ENCODE measurements around the gene FOXO6.
A peak's percentile ranks its signal among the peaks of the same experiment; 100 is the strongest.

FOXO6 gene

DNA sequence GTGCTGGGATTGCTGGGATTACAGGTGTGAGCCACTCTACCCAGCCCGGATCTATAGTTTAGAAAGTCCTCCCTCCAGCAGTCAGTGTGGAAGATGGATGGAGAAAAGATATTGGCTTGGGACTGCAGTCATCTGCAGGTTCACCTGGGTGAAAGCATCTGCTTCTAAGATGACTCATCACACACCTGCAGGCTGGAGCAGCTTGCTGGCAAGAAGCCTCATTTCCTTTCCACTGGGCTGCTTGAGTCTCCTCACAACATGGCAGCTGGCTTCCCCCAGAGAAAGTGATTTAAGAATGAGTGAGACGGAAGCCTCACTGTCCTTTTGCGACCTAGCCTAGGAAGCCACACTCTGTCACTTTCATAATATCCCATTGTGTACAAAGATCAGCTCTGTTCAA lies 50.0 kb downstream of the FOXO6 start:
- no peak for DNase-seq

DNA sequence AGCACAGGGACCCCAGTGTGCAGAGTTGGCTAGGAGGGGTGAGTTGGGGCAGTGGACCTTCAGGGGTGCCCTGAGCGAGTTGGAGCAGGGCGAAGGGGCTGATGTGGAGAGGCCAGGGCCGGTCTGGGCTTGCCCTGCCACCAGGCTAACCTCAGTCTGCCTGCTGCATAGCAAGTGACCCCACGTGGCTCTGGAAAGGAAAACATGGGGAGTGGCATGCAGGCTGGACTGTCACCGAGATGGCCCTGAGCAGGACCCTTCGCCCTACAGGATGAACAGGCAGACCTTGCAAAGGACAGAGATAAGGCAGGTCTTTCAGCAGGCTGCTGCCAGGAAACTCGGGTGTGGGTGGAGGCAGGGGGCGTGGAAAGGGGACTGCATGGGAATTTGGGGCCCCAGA lies 51.5 kb downstream of the FOXO6 start:
- no peak for DNase-seq

DNA sequence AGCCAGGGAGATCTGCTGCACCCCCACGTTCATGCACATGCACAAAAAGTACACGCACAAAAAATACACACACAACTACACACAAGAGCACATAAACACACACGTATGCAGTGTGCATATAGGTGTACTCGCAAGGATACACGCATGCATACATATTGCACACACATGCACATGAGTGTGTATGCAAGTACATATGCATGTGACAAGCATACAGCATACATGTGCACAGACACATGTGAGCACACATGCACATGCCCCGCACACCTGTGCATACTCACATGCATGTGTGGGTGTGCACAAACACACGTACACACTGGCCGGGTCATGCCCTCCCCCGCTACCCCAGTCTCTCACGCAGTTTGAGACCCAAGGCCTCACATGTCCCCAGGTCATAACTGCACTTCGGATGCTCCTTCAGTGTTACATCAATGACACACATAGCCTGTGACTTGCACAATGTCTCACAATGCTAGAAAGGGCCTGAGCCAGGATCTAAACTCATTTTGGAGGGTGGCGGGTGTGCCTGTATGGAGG lies 52.6 kb downstream of the FOXO6 start:
- DNase-seq, result no peak

DNA sequence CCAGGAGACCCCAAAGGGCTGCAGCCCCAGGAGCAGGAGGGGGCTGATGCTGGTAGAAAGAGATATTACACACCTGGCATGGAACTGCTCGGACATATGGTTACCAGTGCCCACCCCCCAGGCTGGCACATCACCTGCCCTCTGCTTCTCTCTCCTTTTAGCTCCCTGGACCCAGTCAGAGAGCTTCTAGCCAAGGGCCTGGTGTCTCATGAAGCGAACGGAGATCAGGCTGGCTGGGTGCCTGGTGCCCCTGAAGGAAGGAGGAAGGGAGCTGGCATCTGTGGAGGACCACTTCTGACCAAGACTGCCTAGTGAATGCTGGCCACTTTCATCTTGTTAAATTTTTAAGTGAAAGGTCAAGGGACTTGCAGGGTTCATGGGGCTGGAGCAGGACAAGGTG lies 53.1 kb downstream of the FOXO6 start:
- DNase-seq, result no peak

DNA sequence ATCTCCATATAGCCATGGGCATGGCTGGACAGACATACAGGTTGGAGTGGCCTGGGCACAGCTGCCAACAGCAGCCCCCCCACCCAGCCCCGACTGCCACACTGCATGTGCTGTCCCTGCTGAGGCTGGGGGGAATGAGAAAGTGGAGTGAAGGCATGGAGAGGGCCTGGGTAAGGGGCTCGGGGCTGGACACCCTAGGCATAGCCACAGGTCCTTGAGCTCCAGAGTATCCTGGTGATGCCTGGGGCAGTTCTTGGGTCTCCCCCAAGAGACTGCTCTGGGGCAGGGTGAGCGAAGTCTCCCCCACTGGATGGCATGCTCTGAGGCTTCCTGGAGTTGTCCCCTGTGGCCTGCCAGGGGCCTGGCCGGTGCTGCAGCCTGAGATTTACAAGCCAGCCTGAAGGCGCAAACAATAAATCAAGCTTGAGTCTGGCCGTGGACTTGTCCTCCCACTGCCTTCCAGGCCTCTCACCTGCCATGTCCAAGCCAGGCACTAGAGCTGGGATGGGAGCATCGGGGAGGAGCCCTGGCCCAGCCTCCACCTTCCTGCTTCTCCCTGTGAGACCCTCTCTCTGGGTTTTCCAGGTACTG lies 53.6 kb downstream of the FOXO6 start:
- no peak for DNase-seq

DNA sequence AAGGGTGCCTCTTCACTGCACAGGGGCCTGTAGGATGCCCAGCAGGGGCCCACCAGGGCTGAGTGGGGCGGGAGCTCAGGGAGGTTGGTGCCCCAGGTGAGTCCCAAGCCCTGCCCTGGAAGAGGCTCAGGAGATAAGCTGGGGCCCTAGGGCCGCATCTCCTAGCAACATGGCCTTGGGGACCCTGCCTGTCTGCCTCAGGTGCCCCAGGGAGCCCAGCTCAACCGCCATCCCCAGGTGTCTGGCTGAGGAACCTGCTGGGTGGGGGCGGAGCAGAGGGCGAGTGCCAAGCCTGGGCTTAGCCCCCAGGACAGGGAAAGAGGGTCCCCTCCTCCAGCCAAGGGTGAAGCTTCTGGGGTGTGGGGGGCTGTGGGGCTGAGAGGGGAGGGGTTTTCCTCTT lies 54.8 kb downstream of the FOXO6 start:
- DNase-seq, result no peak

DNA sequence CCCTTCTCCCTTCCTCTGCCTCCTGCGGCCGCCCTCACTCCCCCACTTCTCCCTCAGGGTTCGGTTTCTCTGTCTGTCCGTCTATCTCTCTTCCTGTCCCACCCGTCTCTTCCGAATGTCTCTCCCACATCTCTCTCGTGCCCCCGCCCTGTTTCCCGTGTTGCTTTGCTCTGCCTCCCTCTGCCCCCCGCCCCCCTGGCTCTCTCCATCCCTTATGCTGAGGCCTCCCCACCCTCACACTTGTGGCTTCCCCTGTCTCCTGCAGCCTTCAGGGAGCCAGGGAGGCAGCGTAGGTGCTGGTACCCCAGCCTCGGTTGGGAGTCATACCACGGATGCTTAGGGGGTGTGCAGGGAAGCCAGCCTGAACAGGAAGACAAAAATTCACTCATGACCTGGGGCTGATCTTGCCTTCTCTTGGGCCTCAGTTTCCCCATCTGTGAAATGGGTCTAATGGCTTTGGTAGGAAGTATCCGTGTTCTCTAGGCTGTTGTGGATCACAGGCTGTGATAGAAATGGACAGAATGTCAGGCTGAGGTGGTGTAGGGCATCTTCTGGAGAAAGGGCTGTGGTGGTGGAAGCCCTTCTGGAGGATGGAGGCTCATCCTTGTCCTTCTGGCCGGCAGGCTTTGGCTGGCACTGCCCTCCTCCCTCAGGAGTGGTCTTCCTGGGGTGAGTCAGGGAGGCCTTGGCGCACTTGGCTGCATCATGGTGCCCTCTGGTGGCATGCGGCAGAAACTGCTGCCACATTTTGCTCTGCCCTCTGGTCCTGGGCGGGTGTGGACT lies 55.5 kb downstream of the FOXO6 start:
- peak; percentile 65 for DNase-seq

DNA sequence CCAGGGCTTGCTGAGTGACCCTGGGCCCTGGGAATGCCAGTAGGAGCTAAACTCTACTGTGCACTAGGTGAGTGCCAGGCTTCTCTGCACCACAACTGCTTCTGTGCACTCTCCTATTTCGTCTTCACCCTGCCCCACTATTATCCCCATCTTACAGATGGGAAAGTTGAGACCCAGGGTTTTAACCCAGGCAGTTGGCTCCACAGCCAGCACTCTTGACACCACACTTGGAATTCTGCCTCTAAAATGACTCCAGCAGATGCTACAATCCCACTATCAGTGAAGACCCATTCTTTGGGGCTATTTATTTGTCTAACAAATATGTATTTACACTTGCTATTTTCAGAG lies 56.1 kb downstream of the FOXO6 start:
- DNase-seq, result no peak

DNA sequence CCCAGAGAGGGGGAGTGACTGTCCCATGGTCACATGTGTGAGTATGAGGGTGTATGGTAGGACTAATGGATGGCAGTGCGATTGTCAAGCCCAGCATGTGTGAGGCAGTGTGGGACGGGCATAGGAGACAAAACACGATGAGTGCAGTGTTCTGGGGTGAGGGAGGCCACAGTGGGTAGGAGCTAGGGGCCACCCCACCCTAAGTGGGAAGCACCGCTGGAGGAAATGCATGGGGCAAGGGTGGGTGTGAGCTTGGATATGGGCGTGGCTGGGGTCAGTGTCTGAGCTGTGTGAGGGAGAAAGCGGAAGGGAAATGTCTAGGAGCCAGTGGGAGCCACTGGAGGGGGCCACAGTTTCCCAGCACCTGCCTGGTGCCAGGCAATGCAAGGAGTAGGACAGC lies 56.5 kb downstream of the FOXO6 start:
- no peak for DNase-seq

DNA sequence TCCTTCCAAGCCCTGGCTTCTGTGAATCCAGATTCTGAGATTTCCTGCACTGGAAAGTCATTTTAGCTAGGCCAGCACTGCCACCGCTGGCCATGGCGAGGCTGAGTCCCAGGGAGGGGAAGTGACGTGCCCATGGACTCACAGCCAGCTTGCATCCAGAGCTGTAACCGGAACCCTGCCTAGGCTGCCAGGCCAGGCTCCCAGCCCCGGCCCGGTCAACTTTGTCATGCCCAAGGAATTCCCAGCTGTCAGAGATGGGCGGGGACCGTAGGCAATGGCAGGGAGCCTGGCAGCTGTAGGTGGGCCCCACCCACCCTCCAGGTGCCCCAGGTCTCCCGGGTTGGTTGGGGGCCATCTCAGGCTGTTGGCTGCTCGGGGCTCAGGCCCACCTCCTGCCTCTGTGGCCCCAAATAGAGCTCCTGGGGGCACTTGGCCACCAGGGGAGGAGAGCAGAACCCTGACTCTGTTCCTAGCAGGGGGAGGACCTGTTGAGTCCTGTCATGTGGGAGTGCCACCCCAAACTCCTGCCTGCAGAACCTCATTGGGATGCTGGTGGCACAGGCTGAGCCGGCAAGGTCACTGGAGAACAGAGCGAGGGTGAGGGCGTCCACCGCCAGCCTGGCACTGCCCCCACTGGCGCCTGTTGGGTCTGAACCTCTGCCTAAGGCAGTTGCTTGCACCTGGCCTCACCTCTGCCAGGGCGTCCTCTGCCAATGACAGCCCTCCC lies 57.8 kb downstream of the FOXO6 start:
- DNase-seq, result peak; percentile 82

DNA sequence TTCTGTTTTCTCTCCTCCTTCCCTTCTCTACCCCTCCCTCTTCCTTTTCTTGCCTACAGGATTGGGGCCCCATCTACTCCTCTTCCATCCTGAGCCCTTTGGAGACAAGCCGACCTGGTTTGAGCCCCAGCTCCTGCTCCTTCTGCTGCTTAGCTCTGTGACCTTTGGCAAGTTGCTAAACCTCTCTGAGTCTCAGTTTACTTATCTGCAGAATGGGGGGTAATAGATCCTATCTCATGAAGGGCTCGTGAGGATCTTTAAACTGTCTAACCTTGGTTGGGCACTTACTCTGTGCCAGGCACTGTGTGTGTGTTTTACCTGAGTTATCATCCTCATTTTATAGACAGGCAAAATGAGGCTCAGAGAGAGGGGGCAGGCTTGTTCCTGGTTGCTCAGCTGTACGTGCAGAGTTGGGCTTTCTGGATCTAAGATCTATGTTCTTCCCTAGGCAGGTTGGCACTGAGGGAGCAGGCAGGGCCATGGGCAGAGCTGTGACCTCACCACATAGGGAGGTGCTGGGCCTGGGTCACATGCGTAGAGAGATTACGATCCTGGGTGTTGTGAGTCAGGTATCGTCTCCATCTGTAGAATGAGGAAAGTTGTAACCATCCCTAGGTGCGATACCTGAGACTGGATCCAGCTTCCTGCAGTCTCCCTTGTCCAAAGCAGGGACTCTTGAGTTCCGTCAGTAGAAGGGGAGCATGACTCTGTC lies 58.5 kb downstream of the FOXO6 start:
- DNase-seq, result no peak

DNA sequence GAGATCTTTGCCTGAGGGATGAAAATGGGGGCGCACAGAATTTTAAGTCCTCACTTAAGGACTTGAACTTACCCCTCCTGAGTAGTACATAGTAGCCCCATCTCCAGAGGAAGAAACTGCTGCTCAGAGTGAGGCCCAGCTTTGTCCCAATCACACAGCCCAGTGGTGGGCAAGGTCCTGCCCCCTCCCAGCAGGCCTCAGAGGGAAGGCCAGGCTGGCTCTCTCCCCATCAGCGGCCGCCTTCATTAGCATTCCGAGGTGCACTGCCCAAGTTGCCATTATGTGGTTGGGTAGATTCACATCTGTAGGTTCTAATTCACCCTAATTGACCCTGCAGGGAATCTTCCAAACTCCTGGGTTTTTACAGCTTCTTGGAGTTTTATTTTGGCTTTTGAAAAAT lies 59.1 kb downstream of the FOXO6 start:
- DNase-seq, result no peak

DNA sequence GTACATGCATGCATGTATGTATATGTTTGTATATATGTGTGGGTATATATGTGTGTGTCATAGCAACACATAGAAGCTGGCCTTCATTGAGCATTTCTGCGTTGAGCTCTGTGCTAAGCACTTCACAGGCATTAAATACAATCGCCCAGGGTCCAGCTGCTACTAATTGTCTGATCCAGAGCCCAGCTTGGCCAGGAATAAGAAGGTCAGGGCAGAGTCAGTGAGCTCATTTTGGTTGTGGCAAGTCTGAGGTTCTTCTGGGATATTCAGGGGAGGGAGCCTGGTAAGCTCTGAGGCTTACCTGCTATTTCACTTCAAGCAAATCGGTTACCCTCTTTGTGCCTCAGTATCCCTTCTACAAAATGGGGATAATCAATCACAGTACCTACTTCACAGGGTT lies 59.6 kb downstream of the FOXO6 start:
- DNase-seq, result no peak

DNA sequence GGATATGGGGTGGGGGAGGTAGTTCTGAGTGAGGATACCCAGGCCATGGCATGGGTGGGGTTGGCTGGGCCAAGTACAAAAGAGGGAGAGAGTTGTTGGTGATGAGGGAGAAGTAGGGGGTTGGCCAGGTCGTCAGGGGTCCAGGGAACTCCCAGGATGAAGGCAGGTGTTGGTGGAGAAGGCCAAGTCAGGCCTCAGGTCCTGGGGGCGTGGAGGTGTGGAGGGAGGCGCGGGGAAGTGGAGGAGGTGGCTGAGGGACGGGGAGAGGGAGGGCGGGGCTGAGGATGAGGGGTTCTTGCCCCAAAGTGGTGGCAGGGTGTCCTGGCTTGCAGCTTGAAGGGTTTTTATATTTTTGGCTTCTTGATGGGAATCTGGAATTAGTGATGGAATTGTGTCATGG lies 61.1 kb downstream of the FOXO6 start:
- no peak for DNase-seq

DNA sequence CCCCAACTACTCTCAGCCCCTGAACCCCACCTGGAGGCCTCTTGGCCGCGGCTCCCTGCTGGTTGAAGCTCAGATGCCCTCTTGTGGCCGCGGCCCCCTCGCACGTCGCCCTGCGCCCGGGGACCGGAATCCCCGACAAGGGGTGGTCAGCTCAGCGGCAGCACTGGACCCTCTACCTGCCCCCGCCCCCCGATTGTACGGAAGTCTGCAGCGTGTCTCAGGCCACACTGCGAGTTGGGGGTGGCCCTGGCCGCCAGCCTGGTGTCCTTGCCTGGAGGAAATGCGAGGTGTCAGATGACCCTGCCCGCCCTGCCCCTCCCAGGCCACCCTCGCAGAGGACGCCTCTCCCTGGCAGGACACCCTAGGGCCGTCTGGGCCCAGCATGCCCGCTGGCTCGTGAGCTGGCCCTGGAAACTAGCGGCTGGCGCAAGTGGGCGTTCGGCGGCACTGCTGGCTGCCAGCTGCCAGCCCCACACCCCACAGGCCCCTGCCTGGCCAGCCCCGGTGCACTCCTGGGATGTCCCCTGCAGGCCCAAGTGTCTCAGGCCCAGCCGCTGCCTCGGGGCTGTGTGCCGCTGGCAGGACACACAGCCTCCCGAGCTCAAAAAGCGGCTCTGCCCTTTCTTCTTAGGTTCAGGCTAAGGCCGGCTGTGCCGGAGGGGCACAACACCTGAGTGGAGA lies 62.4 kb downstream of the FOXO6 start:
- DNase-seq, result no peak

DNA sequence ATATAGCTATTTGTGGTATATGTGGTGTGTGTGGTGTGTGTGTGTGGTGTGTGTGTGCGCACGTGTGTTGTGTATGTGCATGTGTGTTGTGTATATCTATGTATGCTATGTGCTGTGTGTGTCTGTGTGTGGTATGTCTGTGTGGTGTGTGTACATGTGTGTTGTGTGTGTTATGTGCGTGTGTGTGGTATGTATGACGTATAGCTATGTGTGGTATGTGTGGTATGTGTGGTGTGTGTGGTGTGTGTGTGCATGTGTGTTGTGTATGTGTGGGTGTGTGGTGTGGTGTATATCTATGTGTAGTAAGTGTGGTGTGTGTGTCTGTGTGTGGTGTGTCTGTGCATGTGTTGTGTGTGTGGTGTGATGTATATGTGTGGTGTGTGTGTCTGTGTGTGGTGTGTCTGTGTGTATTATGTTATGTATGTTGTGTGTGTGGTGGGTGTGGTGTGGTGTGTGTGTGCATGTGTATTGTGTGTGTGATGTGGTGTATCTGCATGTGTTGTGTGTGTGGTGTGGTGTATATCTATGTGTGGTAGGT lies 63.4 kb downstream of the FOXO6 start:
- no peak for DNase-seq

DNA sequence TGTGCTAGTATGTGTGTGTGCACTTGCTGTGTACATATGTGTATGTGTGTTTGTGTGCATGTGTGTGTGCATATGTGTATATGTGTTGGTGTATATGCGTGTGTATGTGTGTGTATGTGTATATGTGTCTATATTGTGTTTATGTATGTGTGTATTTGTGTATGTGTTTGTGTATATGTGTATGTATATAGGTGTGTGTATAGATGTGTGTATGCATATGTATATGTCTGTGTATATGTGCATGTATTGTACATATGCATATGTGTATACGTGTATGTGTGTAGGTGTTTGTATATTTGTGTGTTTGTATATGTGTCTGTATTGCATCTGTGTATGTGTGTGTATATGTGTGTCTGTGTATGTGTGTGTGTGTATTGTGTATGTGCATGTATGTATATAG lies 64.1 kb downstream of the FOXO6 start:
- no peak for DNase-seq

DNA sequence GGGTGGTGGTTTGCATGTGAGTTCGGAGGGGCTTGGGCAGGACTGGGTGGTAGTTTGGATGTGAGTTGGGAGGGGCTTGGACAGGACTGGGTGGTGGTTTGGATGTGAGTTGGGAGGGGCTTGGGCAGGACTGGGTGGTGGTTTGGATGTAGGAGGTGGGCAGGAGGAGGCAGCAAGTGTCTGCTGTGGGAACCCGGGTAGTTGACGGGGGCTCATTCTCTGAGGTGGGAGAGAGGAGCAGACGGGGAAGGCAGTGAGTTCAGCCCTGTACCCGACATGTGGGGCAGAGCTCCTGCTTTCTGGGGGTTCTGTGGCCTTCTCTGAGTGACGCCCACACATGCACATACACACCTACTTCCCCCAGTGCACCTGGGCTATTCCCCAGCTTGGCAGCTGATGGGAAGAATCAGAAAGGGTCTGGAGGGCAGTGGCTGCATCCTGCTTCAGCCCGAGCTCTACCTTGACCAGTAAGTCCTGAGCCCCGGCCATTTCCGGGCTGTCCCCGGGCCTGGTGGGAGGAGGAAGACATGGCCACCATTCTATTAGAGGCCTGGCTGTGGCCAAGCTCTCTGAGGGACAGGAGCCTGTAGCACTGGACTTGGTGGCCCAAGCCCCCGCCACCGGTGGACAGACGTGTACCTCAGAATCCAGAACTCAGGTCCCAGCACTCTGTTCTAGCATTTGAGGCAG lies 65.1 kb downstream of the FOXO6 start:
- DNase-seq, result no peak

DNA sequence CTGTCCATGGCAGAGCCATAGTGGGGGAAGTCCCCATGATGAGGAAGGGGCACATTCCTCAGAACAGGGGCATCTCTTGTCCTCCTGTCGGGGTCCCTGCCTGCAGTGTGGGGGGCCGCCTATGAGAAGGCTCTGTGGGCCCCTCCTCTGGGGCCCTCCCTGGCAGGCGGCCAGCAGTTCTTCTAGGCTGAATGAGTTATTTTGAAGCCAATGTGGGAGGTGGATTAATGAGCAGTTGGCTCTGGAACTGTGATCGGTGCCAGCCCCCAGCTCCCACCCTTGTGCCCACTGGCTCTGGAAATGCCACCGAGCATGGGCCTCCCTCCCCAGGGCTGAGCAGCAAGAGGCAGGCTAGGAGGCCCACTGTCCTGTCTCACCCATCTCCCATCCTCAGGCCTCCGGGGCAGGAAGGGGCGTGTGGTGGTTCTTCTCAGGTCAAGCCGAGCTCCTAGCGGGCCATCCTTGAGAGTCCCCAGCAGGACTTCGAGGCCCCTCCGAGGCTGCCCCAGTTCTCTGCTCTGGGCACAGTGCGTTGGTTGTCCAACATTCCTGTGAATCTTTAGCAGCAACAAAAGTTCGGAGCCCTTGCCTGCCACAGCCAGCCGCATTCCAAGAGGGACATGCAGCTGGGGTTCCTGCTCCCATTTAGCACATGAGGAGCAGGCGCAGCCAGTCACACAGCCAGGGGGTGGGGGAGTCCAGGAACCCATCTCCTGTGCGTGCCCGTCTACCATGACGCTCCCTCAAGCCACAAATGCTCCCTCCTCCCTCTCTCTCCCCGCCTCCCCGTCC lies 66.1 kb downstream of the FOXO6 start:
- DNase-seq, result no peak

DNA sequence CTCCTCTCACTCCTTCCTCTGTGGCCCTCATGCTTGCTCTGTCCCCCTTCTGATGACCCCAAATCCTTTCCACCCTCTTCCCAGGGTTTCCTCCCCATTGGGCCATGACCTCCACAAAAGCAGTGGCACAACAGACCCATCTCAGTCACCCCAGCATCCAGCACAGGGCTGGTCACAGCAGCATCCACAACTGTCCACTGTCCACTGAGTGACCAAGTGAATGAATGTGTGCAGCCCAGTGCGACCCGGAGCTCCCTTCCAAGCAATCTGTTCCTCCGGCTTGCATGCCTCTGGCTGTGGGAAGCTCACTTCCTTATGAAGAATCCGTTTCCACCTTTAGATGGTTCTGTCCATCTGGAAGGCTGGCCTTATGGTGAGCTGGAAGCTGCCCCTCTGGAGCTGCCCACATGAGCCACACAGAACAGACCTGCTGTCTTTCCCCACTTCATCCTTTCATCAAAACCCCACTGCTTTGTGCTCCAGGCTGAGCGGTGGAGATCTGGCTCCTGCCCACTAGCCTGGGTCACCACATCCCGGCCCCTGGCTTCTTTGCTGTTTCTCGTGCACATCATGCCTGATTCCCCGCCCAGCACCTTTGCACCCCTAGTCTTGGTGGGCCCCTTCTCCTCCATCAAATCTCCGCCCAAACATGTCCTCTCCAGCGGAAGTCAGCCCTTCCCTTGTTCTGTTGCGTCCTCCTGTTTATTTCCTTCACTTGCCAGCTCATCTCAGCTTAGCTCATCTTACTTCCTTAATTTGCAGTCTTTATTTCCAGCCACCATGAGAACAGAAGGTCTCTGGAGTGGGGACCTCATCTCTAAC lies 66.9 kb downstream of the FOXO6 start:
- DNase-seq, result no peak
